Right atrium auricular region (tissue), 2 donors: ENCODE data around the gene CDC14A. TPM values are rescaled to one million over a fixed set of nuclear protein-coding genes. Genes with fewer than 3 reads are reported as not detected.

ENCODE experiments used
- DNase-seq: peaks from one replicate; pipeline ENCODE4 v3.0.0-alpha.2; 2019; ENCODE audit warnings: low spot score
- H3K27ac ChIP-seq, 2 donors: fragments of 200-600 bp; sonication (generic); 1 replicate in 1 of 2; 2 replicates in 1 of 2; pipeline ENCODE4 v1.5.1; 2016 to 2019
- H3K27me3 ChIP-seq, 2 donors: fragments of 200-600 bp; sonication (generic); one replicate each; pipeline versions ENCODE4 v1.5.1 to v1.6.0; 2017 to 2019
- H3K36me3 ChIP-seq: fragments of 200-600 bp; sonication (generic); one replicate; pipeline ENCODE4 v1.5.1; 2016
- H3K4me1 ChIP-seq, 2 donors: fragments of 200-600 bp; sonication (generic); one replicate each; pipeline versions ENCODE4 v1.5.1 to v1.6.0; 2017 to 2019
- H3K4me3 ChIP-seq, 2 donors: fragments of 200-600 bp; sonication (generic); 1 replicate in 1 of 2; 2 replicates in 1 of 2; pipeline ENCODE4 v1.5.1; 2017 to 2019; ENCODE audit warnings: mild to moderate bottlenecking in 1 of 2, moderate library complexity in 1 of 2
- H3K9me3 ChIP-seq, 2 donors: fragments of 200-600 bp; sonication (generic); one replicate each; pipeline ENCODE4 v1.5.1; 2019
- total RNA-seq, 2 donors: library from RNA; depleted of rRNA; stranded (reverse); fragments of >200 nt; gene quantifications; one replicate each; pipeline ENCODE4 v1.1.0, GENCODE V29; 2016
- TF ChIP-seq, protein P1 (sequence below), 2 donors: fragments of 200-600 bp; sonication (generic); IDR thresholded peaks; one replicate each; pipeline ENCODE4 v1.5.1; 2019; ENCODE audit warnings: antibody characterized with exemption in 2 of 2

The CDC14A gene
- total RNA-seq, 2 donors from 2014 or later, result 5.3 to 5.5 TPM

GRCh38 chr1:100306735-100307313, 45.5 kb upstream of the CDC14A start:
- Histone ChIP-seq H3K27ac (no peak overlapping the region), H3K4me3 (no peak overlapping the region), H3K36me3 (no peaks in the 10 kb centered on the region), H3K4me1 (no peaks in the 10 kb centered on the region), H3K9me3 (no peaks in the 10 kb centered on the region), H3K27me3 (no peaks in the 10 kb centered on the region)
- TF ChIP-seq, protein P1, sequence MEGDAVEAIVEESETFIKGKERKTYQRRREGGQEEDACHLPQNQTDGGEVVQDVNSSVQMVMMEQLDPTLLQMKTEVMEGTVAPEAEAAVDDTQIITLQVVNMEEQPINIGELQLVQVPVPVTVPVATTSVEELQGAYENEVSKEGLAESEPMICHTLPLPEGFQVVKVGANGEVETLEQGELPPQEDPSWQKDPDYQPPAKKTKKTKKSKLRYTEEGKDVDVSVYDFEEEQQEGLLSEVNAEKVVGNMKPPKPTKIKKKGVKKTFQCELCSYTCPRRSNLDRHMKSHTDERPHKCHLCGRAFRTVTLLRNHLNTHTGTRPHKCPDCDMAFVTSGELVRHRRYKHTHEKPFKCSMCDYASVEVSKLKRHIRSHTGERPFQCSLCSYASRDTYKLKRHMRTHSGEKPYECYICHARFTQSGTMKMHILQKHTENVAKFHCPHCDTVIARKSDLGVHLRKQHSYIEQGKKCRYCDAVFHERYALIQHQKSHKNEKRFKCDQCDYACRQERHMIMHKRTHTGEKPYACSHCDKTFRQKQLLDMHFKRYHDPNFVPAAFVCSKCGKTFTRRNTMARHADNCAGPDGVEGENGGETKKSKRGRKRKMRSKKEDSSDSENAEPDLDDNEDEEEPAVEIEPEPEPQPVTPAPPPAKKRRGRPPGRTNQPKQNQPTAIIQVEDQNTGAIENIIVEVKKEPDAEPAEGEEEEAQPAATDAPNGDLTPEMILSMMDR (IDR thresholded peaks at IDR 0.05), result no peak
- no peak for DNase-seq

DNA sequence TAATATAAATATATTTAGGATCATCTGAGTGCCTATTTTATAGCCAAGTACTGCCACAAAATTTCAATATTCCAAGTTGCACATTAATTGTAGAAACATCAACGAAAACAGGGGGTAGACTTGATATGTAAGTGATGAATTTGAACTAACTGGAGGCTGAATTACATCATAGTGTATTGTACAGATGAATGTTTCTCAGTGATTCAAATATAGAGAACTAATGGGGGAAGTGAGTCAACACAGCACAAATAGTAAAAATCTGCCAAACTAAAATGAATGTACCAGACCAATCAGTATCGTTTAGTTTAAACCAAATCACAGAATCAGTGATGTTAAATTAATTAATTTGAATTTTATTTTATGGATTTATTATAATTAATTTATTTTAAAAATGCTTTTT, 43.5 kb upstream of the CDC14A start:
- no peak for DNase-seq
- TF ChIP-seq, protein P1 (IDR thresholded peaks at IDR 0.05), result no peak
- H3K27me3 ChIP-seq, result no peaks in the 10 kb centered on the region
- H3K27ac ChIP-seq, result no peak overlapping the region
- H3K4me1 ChIP-seq, result no peaks in the 10 kb centered on the region
- H3K36me3 ChIP-seq, result no peaks in the 10 kb centered on the region
- no peaks in the 10 kb centered on the region for H3K9me3 ChIP-seq
- no peak overlapping the region for H3K4me3 ChIP-seq

DNA sequence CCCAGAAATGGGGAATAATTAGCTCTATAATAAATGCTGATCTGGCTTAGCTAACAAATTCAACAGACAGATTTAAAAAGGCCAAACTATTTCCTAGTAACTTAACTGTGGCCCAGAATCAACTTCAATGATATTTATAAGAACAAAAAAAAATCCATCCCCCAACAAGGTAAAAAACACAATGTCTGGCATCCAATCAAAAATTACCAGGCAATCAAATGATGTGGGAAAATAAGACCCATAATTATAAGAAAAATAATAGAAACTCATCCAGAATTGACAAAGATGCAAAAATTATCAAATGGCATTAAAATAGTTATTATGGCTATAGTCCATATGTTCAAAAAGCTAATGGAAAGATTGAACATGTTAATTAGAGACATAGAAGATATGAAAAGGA, 42.4 kb upstream of the CDC14A start:
- TF ChIP-seq, protein P1 (IDR thresholded peaks at IDR 0.05), result no peak
- no peak for DNase-seq
- no peaks in the 10 kb centered on the region for H3K9me3 ChIP-seq
- H3K4me1 ChIP-seq, result no peaks in the 10 kb centered on the region
- no peaks in the 10 kb centered on the region for H3K36me3 ChIP-seq
- no peaks in the 10 kb centered on the region for H3K27me3 ChIP-seq
- no peak overlapping the region for H3K27ac ChIP-seq
- H3K4me3 ChIP-seq, result no peak overlapping the region

DNA sequence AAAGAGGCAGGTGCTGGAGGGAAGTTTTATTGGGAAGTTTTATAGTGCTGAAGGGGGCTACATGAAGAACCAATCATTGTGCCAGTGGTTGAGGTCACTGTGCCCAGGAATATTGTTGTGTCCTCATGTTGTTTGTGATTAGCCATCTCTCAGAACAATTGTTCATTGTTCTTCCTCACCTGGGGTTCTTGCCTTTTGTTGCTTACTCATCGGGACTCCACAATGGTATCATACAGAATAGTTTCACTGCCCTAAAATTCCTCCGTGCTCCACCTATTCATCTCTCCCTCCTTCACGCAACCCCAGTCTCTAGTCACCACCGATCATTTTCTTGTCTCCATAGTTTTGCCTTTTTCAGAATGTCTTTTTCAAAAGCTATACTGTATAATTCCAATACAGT, 38.9 kb upstream of the CDC14A start:
- no peak for DNase-seq

GRCh38 chr1:100316622-100317021, 35.7 kb upstream of the CDC14A start:
- peaks cover 0 to 26% of the 10 kb centered on the region in 2 donors for H3K9me3 ChIP-seq
- no peaks in the 10 kb centered on the region for H3K4me1 ChIP-seq
- H3K27me3 ChIP-seq, result no peaks in the 10 kb centered on the region
- TF ChIP-seq, protein P1 (IDR thresholded peaks at IDR 0.05), result no peak
- H3K36me3 ChIP-seq, result no peaks in the 10 kb centered on the region
- H3K4me3 ChIP-seq, result no peak overlapping the region
- DNase-seq, result no peak
- no peak overlapping the region for H3K27ac ChIP-seq

More for the DNA sequence above, 38.9 kb upstream of the CDC14A start:
- Histone ChIP-seq H3K4me1 (no peaks in the 10 kb centered on the region), H3K9me3 (peaks cover 0 to 10% of the 10 kb centered on the region in 2 donors), H3K27me3 (no peaks in the 10 kb centered on the region), H3K4me3 (no peak overlapping the region), H3K36me3 (no peaks in the 10 kb centered on the region), H3K27ac (no peak overlapping the region)
- TF ChIP-seq, protein P1 (IDR thresholded peaks at IDR 0.05), result no peak
